NB4 (cell line): ENCODE results near the gene PAPSS1.

Experiments used
- CTCF ChIP-seq: IDR thresholded peaks from one replicate; pipeline ENCODE4 v1.5.1; 2012; ENCODE audit warnings: low read depth, low read length
- MAX ChIP-seq: IDR thresholded peaks from 2 replicates; pipeline ENCODE4 v1.6.1; 2011; ENCODE audit warnings: low read depth, low read length
- MYC ChIP-seq: IDR thresholded peaks from 2 replicates; pipeline ENCODE4 v1.6.1; 2011; ENCODE audit warnings: low read depth, low read length
- POLR2A ChIP-seq: IDR thresholded peaks from 2 replicates; pipeline ENCODE4 v1.6.1; 2011; ENCODE audit warnings: mild to moderate bottlenecking; ENCODE audit not compliant: insufficient read length; ENCODE audit errors: extremely low read depth

GRCh38 chr4:107708225-107708624, 11.8 kb downstream of the PAPSS1 start:
- TF ChIP-seq CTCF: no peak
- TF ChIP-seq POLR2A: no peak
- TF ChIP-seq MAX: no peak
- no peak for TF ChIP-seq MYC
